CD4-positive, alpha-beta T cell treated with Interleukin-17A for 4 hours (primary cell): ENCODE measurements around the gene TDO2.
"Not testable (repeated sequence)": the region's sequence is repeated elsewhere in the genome, so short reads cannot be mapped to it uniquely, and the experiment has no call there.

Experiments used
- DNase-seq: peaks from one replicate; pipeline ENCODE4 v3.0.0-alpha.2; 2020; ENCODE audit warnings: mixed read lengths

The TDO2 gene

GRCh38 chr4:155908187-155909139, 5.0 kb downstream of the TDO2 start:
- DNase-seq, result no peak

- no peak for DNase-seq
Observed at GRCh38 chr4:155909615-155910226, 6.2 kb downstream of the TDO2 start.

- no peak for DNase-seq
Observed at GRCh38 chr4:155911905-155912304, 8.4 kb downstream of the TDO2 start.

- no peak for DNase-seq
Observed at GRCh38 chr4:155914782-155915181, 11.3 kb downstream of the TDO2 start.

GRCh38 chr4:155921597-155921996, 18.1 kb downstream of the TDO2 start:
- DNase-seq, result no peak

- no peak for DNase-seq
Observed at GRCh38 chr4:155924637-155925036, 21.1 kb downstream of the TDO2 start.

- DNase-seq, result no peak
Observed at GRCh38 chr4:155929833-155930232, 26.3 kb downstream of the TDO2 start.

GRCh38 chr4:155930330-155930729, 26.8 kb downstream of the TDO2 start:
- no peak for DNase-seq

GRCh38 chr4:155931634-155932033, 28.1 kb downstream of the TDO2 start:
- no peak for DNase-seq

- DNase-seq, result not testable (repeated sequence)
Observed at GRCh38 chr4:155934634-155935033, 31.1 kb downstream of the TDO2 start.

- DNase-seq, result no peak
Observed at GRCh38 chr4:155935389-155935986, 32.0 kb downstream of the TDO2 start.

- no peak for DNase-seq
Observed at GRCh38 chr4:155941085-155941790, 37.7 kb downstream of the TDO2 start.

- DNase-seq, result no peak
Observed at GRCh38 chr4:155941820-155942219, 38.3 kb downstream of the TDO2 start.

GRCh38 chr4:155943605-155944291, 40.3 kb downstream of the TDO2 start:
- no peak for DNase-seq

- DNase-seq, result no peak
Observed at GRCh38 chr4:155944516-155944915, 41.0 kb downstream of the TDO2 start.

GRCh38 chr4:155946486-155946885, 43.0 kb downstream of the TDO2 start:
- no peak for DNase-seq

- DNase-seq, result no peak
Observed at GRCh38 chr4:155948541-155948940, 45.0 kb downstream of the TDO2 start.

- no peak for DNase-seq
Observed at GRCh38 chr4:155950461-155950860, 47.0 kb downstream of the TDO2 start.

- DNase-seq, result no peak
Observed at GRCh38 chr4:155952501-155952901, 49.0 kb downstream of the TDO2 start.

GRCh38 chr4:155953151-155954117, 49.9 kb downstream of the TDO2 start, which contains the start of gene CTSO:
TSS of gene CTSO (minus strand) at chr4:155953866. CDS start at chr4:155953847, 19 bp downstream.
- peak; percentile 72 for DNase-seq

- peak; percentile 13 for DNase-seq
Observed at GRCh38 chr4:155954118-155954685, 50.7 kb downstream of the TDO2 start.
